GM18507 (cell line): Measurements from ENCODE around the gene NUCKS1.

Source experiments
- DNase-seq: peaks from one replicate; pipeline ENCODE4 v3.0.0; 2011; ENCODE audit warnings: low read depth; ENCODE audit not compliant: insufficient read length; ENCODE audit errors: extremely low spot score
- FAIRE-seq: peaks from 2 replicates; lab custom pipeline; 2011; peaks lifted over from hg19 to GRCh38; lab: Jason Lieb, UNC

Gene NUCKS1

GRCh38 chr1:205709059-205709398 lies 41.0 kb downstream of the NUCKS1 start:
- no peak for DNase-seq
- no peak for FAIRE-seq

- no peak for FAIRE-seq
- no peak for DNase-seq
Observed at GRCh38 chr1:205706601-205707502, 43.1 kb downstream of the NUCKS1 start.

GRCh38 chr1:205704903-205705302 lies 45.1 kb downstream of the NUCKS1 start:
- FAIRE-seq, result no peak
- no peak for DNase-seq

GRCh38 chr1:205703072-205703471 lies 46.9 kb downstream of the NUCKS1 start:
- DNase-seq, result no peak
- FAIRE-seq, result no peak

GRCh38 chr1:205701891-205702290 lies 48.1 kb downstream of the NUCKS1 start:
- DNase-seq, result no peak
- FAIRE-seq, result no peak

- DNase-seq, result no peak
- FAIRE-seq, result no peak
Observed at GRCh38 chr1:205701420-205701819, 48.6 kb downstream of the NUCKS1 start.

- no peak for FAIRE-seq
- DNase-seq, result no peak
Observed at GRCh38 chr1:205700865-205701401, 49.0 kb downstream of the NUCKS1 start.

- DNase-seq (no peak), FAIRE-seq (no peak)
Observed at GRCh38 chr1:205699416-205699815, 50.6 kb downstream of the NUCKS1 start.

GRCh38 chr1:205698921-205699320 lies 51.1 kb downstream of the NUCKS1 start:
- no peak for DNase-seq
- no peak for FAIRE-seq

- FAIRE-seq, result no peak
- DNase-seq, result no peak
Observed at GRCh38 chr1:205693421-205693991, 56.5 kb downstream of the NUCKS1 start.

- no peak for DNase-seq
- FAIRE-seq, result no peak
Observed at GRCh38 chr1:205692423-205692822, 57.6 kb downstream of the NUCKS1 start.

- DNase-seq (no peak), FAIRE-seq (no peak)
Observed at GRCh38 chr1:205690122-205690756, 59.7 kb downstream of the NUCKS1 start.

- no peak for DNase-seq
- no peak for FAIRE-seq
Observed at GRCh38 chr1:205689479-205689878, 60.5 kb downstream of the NUCKS1 start.

- DNase-seq, result no peak
- no peak for FAIRE-seq
Observed at GRCh38 chr1:205688171-205689080, 61.6 kb downstream of the NUCKS1 start.

GRCh38 chr1:205687242-205687641 lies 62.7 kb downstream of the NUCKS1 start:
- no peak for DNase-seq
- FAIRE-seq, result no peak

- FAIRE-seq (no peak), DNase-seq (no peak)
Observed at GRCh38 chr1:205681364-205681763, 68.6 kb downstream of the NUCKS1 start.

- DNase-seq (no peak), FAIRE-seq (no peak)
Observed at GRCh38 chr1:205680073-205680851, 69.7 kb downstream of the NUCKS1 start, which contains the start of gene SLC45A3. Gene SLC45A3 (minus strand): TSS chr1:205680509. CDS start chr1:205664656, 15,853 bp downstream.

- FAIRE-seq (no peak), DNase-seq (no peak)
Observed at GRCh38 chr1:205678286-205679111, 71.5 kb downstream of the NUCKS1 start.
